Mesenchymal stem cell (in vitro differentiated cells and primary cell): ENCODE results near the gene ZMAT5.

Source experiments
- DNase-seq: peaks from one replicate; pipeline ENCODE4 v3.0.0-alpha.2; 2013
- H2AFZ ChIP-seq: one replicate; pipeline ENCODE4 v1.6.1; 2013; ENCODE audit warnings: low read depth, mild to moderate bottlenecking, control low read depth, inconsistent platforms, low read length, moderate library complexity
- H2AK5ac ChIP-seq: 2 replicates; pipeline ENCODE4 v1.6.1; 2013; ENCODE audit warnings: low read length, moderate library complexity, mild to moderate bottlenecking, inconsistent platforms; ENCODE audit not compliant: severe bottlenecking
- H2BK120ac ChIP-seq: one replicate; pipeline ENCODE4 v1.6.1; 2013; ENCODE audit warnings: low read depth, mild to moderate bottlenecking, inconsistent platforms, low read length, moderate library complexity
- H2BK12ac ChIP-seq, 2 experiments: one replicate each; pipeline ENCODE4 v1.6.1; 2013; ENCODE audit warnings: inconsistent platforms in 2 of 2, low read length in 2 of 2, mild to moderate bottlenecking in 2 of 2, moderate library complexity in 2 of 2, control low read depth in 1 of 2
- H2BK15ac ChIP-seq: one replicate; pipeline ENCODE4 v1.6.1; 2013; ENCODE audit warnings: mild to moderate bottlenecking, low read depth, inconsistent platforms; ENCODE audit not compliant: poor library complexity, severe bottlenecking
- H2BK5ac ChIP-seq: 2 replicates; pipeline ENCODE4 v1.6.1; 2013; ENCODE audit warnings: low read depth, mild to moderate bottlenecking, low read length, control low read depth, inconsistent platforms; ENCODE audit not compliant: poor library complexity, severe bottlenecking
- H3K14ac ChIP-seq, 2 experiments: one replicate each; pipeline ENCODE4 v1.6.1; 2013; ENCODE audit warnings: inconsistent platforms in 2 of 2, low read length in 2 of 2, control low read depth in 1 of 2, mild to moderate bottlenecking in 1 of 2, moderate library complexity in 1 of 2
- H3K18ac ChIP-seq, 2 experiments: one replicate each; pipeline ENCODE4 v1.6.1; 2013; ENCODE audit warnings: inconsistent platforms in 2 of 2, low read length in 2 of 2, control low read depth in 1 of 2, low read depth in 1 of 2, mild to moderate bottlenecking in 1 of 2
- H3K23ac ChIP-seq, 2 experiments: one replicate each; pipeline ENCODE4 v1.6.1; 2013; ENCODE audit warnings: inconsistent platforms in 2 of 2, low read length in 2 of 2, mild to moderate bottlenecking in 2 of 2, moderate library complexity in 2 of 2, control low read depth in 1 of 2
- H3K27ac ChIP-seq: 2 replicates; pipeline ENCODE4 v1.5.1; 2013; ENCODE audit warnings: mild to moderate bottlenecking, moderate library complexity, low read length, control low read depth, inconsistent platforms; ENCODE audit not compliant: poor library complexity, severe bottlenecking
- H3K27me3 ChIP-seq, 2 experiments: 2 replicates each; pipeline versions ENCODE4 v1.6.1 to v1.7.0; 2013; ENCODE audit warnings: low read length in 2 of 2, mild to moderate bottlenecking in 2 of 2, moderate library complexity in 2 of 2, control low read depth in 1 of 2, inconsistent platforms in 1 of 2; ENCODE audit not compliant: control insufficient read depth in 1 of 2, insufficient read depth in 1 of 2
- H3K36me3 ChIP-seq, 2 experiments: 2 replicates each; pipeline versions ENCODE4 v1.6.1 to v1.7.0; 2013; ENCODE audit warnings: low read length in 2 of 2, control low read depth in 1 of 2, inconsistent platforms in 1 of 2, low read depth in 1 of 2, mild to moderate bottlenecking in 1 of 2; ENCODE audit not compliant: insufficient read depth in 2 of 2, control insufficient read depth in 1 of 2
- H3K4ac ChIP-seq, 2 experiments: one replicate each; pipeline ENCODE4 v1.6.1; 2013; ENCODE audit warnings: inconsistent platforms in 2 of 2, low read length in 2 of 2, mild to moderate bottlenecking in 2 of 2, moderate library complexity in 2 of 2, control low read depth in 1 of 2, low read depth in 1 of 2
- H3K4me1 ChIP-seq: 2 replicates; pipeline ENCODE4 v1.6.1; 2013; ENCODE audit warnings: low read depth, low read length, control low read depth; ENCODE audit not compliant: control insufficient read depth, insufficient read depth
- H3K4me2 ChIP-seq: 2 replicates; pipeline ENCODE4 v1.6.1; 2013; ENCODE audit warnings: low read length, mild to moderate bottlenecking, inconsistent platforms; ENCODE audit not compliant: poor library complexity, severe bottlenecking
- H3K4me3 ChIP-seq, 2 experiments: 2 replicates each; pipeline versions ENCODE4 v1.5.1 to v1.7.0; 2013; ENCODE audit warnings: low read length in 2 of 2, mild to moderate bottlenecking in 2 of 2, control low read depth in 1 of 2, low read depth in 1 of 2; ENCODE audit not compliant: insufficient read depth in 1 of 2
- H3K79me1 ChIP-seq: replicated peaks from 2 replicates; pipeline ENCODE4 v1.6.1; 2013; ENCODE audit warnings: mild to moderate bottlenecking, control low read depth, low read length, inconsistent platforms; ENCODE audit not compliant: poor library complexity, severe bottlenecking
- H3K9ac ChIP-seq: 2 replicates; pipeline ENCODE4 v1.7.0; 2013; ENCODE audit warnings: mild to moderate bottlenecking, low read length, moderate library complexity
- H3K9me3 ChIP-seq: 2 replicates; pipeline ENCODE4 v1.7.0; 2013; ENCODE audit warnings: mild to moderate bottlenecking, low read length; ENCODE audit not compliant: control insufficient read depth
- H4K8ac ChIP-seq: one replicate; pipeline ENCODE4 v1.6.1; 2013; ENCODE audit warnings: inconsistent platforms, mild to moderate bottlenecking, low read length, moderate library complexity
- H4K91ac ChIP-seq: one replicate; pipeline ENCODE4 v1.6.1; 2013; ENCODE audit warnings: mild to moderate bottlenecking, low read length, inconsistent platforms
- WGBS: methylation state at CpG from one replicate; pipeline ENCODE4 v1.1.7; 2013; ENCODE audit warnings: mixed read lengths; 5-methylcytosine and 5-hydroxymethylcytosine counted together

The ZMAT5 gene

DNA sequence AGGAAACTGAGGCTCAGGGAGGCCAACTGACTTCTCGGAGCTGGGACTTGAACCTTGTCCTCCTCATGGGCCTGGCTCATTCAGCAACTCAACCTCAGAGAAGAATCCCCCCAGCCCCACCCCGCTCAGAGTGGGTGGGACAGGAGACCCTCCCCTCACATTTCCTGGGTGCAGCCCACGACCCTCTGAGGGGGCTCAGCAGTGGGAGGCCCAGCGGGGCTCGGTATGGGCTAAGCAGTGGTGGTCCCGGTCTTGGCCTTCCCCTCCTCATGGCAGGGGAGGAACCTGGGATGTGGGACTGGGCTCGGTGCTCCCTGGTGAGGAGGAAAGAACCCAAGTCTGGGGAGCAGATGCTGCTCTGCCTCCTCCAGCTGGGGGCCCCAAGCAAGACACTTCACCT lies 61.2 kb downstream of the ZMAT5 start:
- Histone ChIP-seq H4K91ac (no peak overlapping the region), H2AFZ (no peak overlapping the region), H3K4me1 (peaks cover 45% of the 10 kb centered on the region), H3K9me3 (no peaks in the 10 kb centered on the region), H3K27me3 (peaks cover 20 to 93% of the 10 kb centered on the region in 2 experiments), H3K18ac (no peak overlapping the region), H3K4ac (no peak overlapping the region), H2AK5ac (no peak overlapping the region), H2BK120ac (no peak overlapping the region), H2BK5ac (no peak overlapping the region), H3K4me3 (no peak overlapping the region), H3K14ac (no peak overlapping the region), H2BK15ac (no peak overlapping the region), H3K23ac (no peak overlapping the region), H2BK12ac (no peak overlapping the region), H3K79me1 (no peaks in the 10 kb centered on the region), H4K8ac (no peak overlapping the region), H3K9ac (no peak overlapping the region), H3K36me3 (no peaks in the 10 kb centered on the region), H3K4me2 (no peak overlapping the region), H3K27ac (no peak overlapping the region)
- WGBS, result 78% methylated on average over 7 of the region's 7 CpGs
- no peak for DNase-seq

- H2BK12ac ChIP-seq, result no peak overlapping the region
- H4K8ac ChIP-seq, result no peak overlapping the region
- no peaks in the 10 kb centered on the region for H3K79me1 ChIP-seq
- no peak overlapping the region for H2AK5ac ChIP-seq
- no peaks in the 10 kb centered on the region for H3K9me3 ChIP-seq
- peaks cover 15 to 87% of the 10 kb centered on the region in 2 experiments for H3K27me3 ChIP-seq
- WGBS, result 45% methylated on average over 10 of the region's 14 CpGs
- no peak overlapping the region for H2BK5ac ChIP-seq
- H2AFZ ChIP-seq, result no peak overlapping the region
- H3K9ac ChIP-seq, result no peak overlapping the region
- H2BK15ac ChIP-seq, result no peak overlapping the region
- no peak overlapping the region for H3K18ac ChIP-seq
- H3K4me1 ChIP-seq, result peaks cover 50% of the 10 kb centered on the region
- H3K27ac ChIP-seq, result no peak overlapping the region
- no peak overlapping the region for H3K4ac ChIP-seq
- H3K36me3 ChIP-seq, result no peaks in the 10 kb centered on the region
- H3K4me2 ChIP-seq, result no peak overlapping the region
- H4K91ac ChIP-seq, result no peak overlapping the region
- no peak overlapping the region for H2BK120ac ChIP-seq
- peak overlapping the region in 1 of 2 experiments; percentile 51 for H3K23ac ChIP-seq
- DNase-seq, result peak; percentile 69
- H3K4me3 ChIP-seq, result no peak overlapping the region
- H3K14ac ChIP-seq, result no peak overlapping the region
These were observed 62.1 kb downstream of the ZMAT5 start for GRCh38 chr22:29704528-29705285.

GRCh38 chr22:29703569-29704195 lies 63.1 kb downstream of the ZMAT5 start:
- no peak overlapping the region for H4K91ac ChIP-seq
- H2BK120ac ChIP-seq, result no peak overlapping the region
- H3K27me3 ChIP-seq, result peaks cover 10 to 78% of the 10 kb centered on the region in 2 experiments
- no peak overlapping the region for H2AK5ac ChIP-seq
- peak overlapping the region; percentile 29 for H2BK15ac ChIP-seq
- H3K79me1 ChIP-seq, result peaks cover under 1% of the 10 kb centered on the region
- H3K9me3 ChIP-seq, result no peaks in the 10 kb centered on the region
- H3K4me3 ChIP-seq, result no peak overlapping the region
- no peak overlapping the region for H3K4ac ChIP-seq
- H3K4me1 ChIP-seq, result peaks cover 51% of the 10 kb centered on the region
- H3K9ac ChIP-seq, result no peak overlapping the region
- no peak overlapping the region for H2AFZ ChIP-seq
- no peak for DNase-seq
- no peak overlapping the region for H3K4me2 ChIP-seq
- H3K36me3 ChIP-seq, result peaks cover 2 to 4% of the 10 kb centered on the region in 2 experiments
- H3K14ac ChIP-seq, result peak overlapping the region in 1 of 2 experiments; percentile 35
- WGBS, result 49% methylated on average over 6 of the region's 7 CpGs
- no peak overlapping the region for H2BK12ac ChIP-seq
- H2BK5ac ChIP-seq, result no peak overlapping the region
- H4K8ac ChIP-seq, result no peak overlapping the region
- no peak overlapping the region for H3K23ac ChIP-seq
- H3K27ac ChIP-seq, result no peak overlapping the region
- H3K18ac ChIP-seq, result peak overlapping the region in 1 of 2 experiments; percentile 11

DNA sequence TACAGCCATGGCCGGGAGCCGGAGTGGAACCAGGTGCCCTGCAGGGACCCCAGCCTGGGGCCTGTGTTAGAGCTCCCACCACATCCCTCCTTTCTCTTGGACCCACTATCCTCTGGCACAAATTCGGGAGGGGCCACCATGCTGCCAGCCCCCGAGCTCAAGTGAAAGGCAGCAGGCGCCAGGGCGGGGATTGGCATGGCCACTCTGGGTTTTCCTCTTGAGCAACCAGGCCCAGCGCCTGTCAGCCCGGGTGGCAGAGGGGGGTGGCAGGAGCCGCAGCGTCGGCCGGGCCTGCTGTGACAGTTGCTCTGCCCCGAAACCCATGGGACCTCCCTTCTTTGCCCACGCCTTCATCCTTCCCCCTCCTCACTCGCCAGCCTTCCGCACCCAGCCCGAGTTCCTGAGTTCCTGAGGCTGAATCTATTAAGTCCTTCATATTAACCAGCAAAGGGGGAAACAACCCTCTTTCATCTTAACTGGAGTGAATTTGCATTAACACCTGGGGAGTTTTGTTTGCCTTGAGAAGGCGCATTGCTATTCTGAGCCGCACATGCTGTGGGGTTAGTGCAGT lies 63.8 kb downstream of the ZMAT5 start:
- no peak overlapping the region for H3K18ac ChIP-seq
- no peak overlapping the region for H4K91ac ChIP-seq
- peaks cover 6 to 73% of the 10 kb centered on the region in 2 experiments for H3K27me3 ChIP-seq
- peak overlapping the region in 1 of 2 experiments; percentile 22 for H3K4me3 ChIP-seq
- WGBS, result 47% methylated on average over 17 of the region's 19 CpGs
- H2BK15ac ChIP-seq, result no peak overlapping the region
- DNase-seq, result no peak
- H3K23ac ChIP-seq, result peak overlapping the region in 1 of 2 experiments; percentile 78
- no peak overlapping the region for H2BK12ac ChIP-seq
- no peak overlapping the region for H3K9ac ChIP-seq
- no peak overlapping the region for H3K4me2 ChIP-seq
- H3K9me3 ChIP-seq, result no peaks in the 10 kb centered on the region
- H3K14ac ChIP-seq, result no peak overlapping the region
- no peak overlapping the region for H2AFZ ChIP-seq
- no peak overlapping the region for H3K4ac ChIP-seq
- H3K36me3 ChIP-seq, result peaks cover 8 to 10% of the 10 kb centered on the region in 2 experiments
- no peak overlapping the region for H4K8ac ChIP-seq
- H2BK5ac ChIP-seq, result no peak overlapping the region
- H2BK120ac ChIP-seq, result no peak overlapping the region
- no peak overlapping the region for H2AK5ac ChIP-seq
- peaks cover 51% of the 10 kb centered on the region for H3K4me1 ChIP-seq
- no peak overlapping the region for H3K27ac ChIP-seq
- H3K79me1 ChIP-seq, result peaks cover 6% of the 10 kb centered on the region
